Measurements from ENCODE around the gene GAP43.

- TF ChIP-seq CTCF (conservative IDR thresholded peaks at IDR 0.05 in 1 of 2, IDR thresholded peaks at IDR 0.05 in 1 of 2; ENCODE audit: low read depth in 1 of 2, low read length in 2 of 2): no peak
- TF ChIP-seq EZH2 (IDR thresholded peaks at IDR 0.05; ENCODE audit: low read length, missing control alignments): no peak
Observed at GRCh38 chr3:115663414-115663813, 40.1 kb downstream of the GAP43 start.

Measured in fibroblast of lung (primary cell).